HG02763 (cell line): Measurements from ENCODE around the gene DTNB.
A peak's percentile ranks its signal among the peaks of the same experiment; 100 is the strongest.

Experiments used
- ATAC-seq: cut with Tn5 transposase; IDR thresholded peaks from one replicate; pipeline ENCODE4 v1.9.1; 2021; ENCODE audit warnings: mild to moderate bottlenecking, moderate library complexity; ENCODE audit not compliant: unreplicated experiment

The DTNB gene

GRCh38 chr2:25354116-25354515 lies 319.3 kb downstream of the DTNB start:
- ATAC-seq, result no peak

DNA sequence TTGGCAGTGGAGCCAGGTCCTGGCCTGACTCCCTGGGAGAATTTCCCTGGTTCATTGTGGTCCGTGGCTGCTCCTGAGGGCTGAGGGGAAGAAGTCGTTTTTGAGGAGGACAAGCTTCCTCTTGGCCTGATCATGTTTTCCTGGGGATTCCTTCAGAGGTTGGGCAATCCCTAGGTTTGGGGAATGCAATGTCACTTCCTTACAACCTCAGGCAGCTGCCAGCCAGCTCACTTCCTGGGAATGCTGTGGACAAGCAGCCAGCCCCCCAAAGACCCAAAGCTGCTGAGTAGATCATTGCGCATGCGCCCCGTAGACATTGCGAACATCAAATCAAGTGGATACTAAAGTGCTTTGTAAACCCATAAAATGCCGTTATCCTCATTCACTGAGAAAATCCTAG lies 324.0 kb downstream of the DTNB start:
- ATAC-seq, result no peak

- no peak for ATAC-seq
Observed at GRCh38 chr2:25347846-25348245, 325.5 kb downstream of the DTNB start.

DNA sequence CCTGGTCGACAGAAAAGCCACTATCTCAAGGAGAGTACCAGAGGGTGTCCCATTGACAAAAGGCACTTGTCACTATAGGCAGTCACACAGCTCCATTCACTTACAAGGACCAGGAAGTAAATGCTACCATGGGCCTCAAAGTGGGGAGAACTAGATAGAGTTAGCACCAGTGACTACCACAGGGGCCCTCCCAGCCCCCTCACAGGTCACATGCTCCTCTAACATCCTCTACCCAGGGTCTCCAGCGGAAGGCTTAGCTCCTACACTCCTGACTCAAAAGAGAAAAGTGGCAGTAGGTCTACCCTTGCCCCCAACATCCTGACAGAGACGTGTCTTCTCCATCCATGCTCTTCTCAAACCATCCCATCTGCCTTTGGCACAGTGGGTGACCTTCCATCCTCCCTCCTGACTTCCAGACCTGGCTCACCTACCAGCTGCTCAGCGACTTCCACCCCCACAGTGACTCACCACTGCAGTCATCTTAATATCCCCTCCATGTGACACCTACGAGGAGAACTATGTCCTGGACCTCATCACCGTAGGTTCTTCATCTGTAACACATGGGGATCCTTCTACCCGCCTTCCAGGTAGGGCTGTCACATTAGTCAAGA lies 326.1 kb downstream of the DTNB start:
- ATAC-seq, result no peak

DNA sequence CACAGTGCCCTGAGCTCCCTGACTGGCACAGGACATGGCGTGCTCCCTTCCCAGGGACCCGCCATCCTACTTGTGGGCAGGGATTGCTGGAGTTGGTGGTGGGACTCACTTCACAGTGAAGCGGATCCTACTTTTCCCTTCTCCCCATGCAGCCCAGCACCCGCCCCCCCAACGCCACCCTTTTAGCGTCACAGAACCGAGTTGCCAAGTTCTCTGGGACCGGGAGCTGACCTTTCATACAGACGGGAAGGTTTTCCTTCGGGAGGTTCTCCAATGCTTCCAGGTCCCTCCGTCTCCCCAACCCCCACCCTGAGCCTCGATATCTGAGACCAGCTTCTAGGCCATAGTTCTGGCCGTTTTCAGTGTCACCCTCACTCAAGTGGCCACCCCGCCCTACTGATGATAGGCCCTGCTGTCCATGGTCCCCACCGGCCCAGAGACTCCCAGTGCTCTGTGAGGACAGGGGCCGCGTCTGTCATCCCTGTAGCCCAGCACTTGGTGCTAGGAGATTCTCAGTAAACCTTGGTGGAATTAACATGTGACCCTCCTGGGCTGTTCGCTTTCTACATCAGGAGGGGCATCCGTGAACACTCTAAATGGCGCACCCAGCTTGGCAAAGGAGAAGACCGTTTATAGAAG lies 330.1 kb downstream of the DTNB start:
- no peak for ATAC-seq

- peak; percentile 67 for ATAC-seq
Observed at GRCh38 chr2:25342372-25343186, 330.8 kb downstream of the DTNB start.

DNA sequence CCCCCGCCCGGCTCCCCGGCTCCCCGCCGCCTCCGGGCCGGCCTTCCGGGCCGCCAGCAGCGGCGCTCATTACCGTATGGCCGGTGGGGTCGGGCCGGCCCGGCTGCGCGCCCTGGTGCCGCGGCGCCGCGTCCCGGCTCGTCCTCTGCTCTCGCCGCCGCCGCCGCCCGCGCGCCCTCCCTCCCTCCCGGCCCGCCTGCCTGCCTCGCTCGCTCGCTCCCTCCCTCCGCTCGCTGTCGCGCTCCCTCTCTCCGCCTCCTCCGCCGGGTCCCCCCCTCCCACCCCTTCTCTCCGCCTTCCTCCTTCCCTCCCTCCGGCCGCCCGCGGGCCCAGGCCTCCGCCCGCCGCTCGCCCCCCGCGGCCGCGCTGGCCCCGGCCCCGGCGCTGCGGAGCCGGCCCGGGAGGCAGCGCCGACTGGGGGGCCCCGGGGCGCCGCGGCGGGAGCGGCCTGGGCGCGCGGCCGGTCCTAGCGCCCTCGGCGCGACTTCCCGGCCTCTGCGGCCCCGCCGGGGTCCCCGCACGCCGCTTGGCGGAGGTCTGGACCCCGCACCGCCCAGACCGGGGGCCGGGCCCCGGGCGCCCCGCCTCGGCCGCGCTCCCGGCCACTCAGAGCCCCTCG lies 331.5 kb downstream of the DTNB start, which contains the start of gene DNMT3A:
DNMT3A (minus strand) TSS at position 173 of the 619 bp plus-strand sequence. CDS start 27,941 bp downstream, outside the sequence.
- ATAC-seq, result peak; percentile 29

GRCh38 chr2:25341011-25341727 lies 332.2 kb downstream of the DTNB start:
- ATAC-seq, result peak; percentile 25

DNA sequence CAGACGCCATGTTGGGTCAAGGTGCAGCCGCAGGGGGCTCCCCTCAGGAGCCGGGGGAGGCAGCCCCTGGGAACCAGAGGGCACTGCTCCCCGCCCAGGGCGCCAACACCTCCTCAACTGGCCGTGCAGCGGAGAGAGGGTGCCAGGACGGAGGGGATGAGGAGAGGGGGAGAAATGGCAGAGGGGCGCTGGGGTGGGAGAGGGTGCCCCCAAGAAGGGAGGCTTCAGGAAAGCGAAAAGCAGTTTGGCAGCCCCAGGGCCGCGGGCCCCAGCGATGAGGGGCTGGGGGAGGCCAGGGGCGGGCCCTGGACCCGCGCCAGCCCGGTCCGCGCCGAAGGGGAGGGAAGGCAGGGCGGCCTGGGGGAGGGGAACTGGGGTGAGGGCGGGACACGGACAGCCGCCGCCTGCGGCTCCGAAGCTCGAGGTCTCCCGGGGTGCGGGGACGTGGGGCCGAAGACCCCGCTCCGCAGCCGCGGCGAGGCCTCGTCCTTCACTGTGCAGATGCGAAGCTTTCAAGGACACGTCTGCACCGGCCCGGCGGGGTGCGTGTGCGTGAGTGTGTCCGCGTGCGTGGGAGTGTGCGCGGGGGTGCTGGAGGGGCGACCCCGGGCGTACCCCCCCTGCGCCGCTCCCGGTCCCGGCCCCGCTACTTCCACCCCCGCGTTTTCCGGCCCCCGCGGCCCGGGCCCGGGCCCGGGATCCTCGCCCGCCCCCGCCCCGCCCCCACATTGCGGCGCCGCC lies 333.0 kb downstream of the DTNB start:
- no peak for ATAC-seq

DNA sequence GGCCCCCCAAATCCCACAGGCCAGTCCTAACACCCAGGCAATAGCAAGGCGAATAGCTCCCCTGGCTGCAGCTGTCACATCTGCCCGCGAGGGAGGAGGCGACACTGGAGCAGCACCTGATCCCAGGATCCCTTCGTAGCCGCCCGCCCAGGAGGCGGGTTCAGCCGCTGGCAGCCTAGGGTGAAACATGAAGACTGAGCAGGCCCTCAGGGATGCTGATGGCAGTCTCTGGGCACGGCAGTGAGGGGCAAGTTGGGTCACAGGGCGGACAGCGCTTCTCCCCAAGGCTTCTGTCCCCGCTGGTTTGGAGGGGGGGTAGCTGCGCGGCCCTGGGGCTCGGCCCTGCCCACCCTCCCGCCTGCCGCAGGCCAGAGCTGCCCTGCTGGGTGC lies 333.6 kb downstream of the DTNB start:
- ATAC-seq, result no peak

DNA sequence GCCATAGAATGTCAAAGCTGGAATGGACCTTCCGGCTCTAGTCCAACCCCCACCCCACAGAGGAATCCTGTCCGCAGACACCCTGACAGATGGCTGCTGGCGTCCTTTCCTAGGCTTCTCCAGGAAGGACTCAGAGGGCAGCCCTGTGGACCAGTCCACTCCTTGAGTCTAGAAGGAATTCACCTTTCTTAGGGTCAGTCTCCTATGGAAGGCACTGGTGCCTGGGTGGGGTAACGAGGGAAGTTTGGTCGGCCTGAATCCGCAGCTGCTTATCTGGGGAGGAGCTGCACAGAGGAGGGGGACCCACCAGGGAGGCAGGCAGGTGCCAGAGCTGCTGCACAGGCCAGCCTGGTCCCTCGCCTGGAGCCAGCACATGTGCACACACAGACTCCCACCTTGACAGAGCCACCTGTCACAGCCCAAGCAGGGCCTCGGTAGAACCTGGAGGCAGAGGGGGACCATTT lies 334.1 kb downstream of the DTNB start:
- no peak for ATAC-seq

DNA sequence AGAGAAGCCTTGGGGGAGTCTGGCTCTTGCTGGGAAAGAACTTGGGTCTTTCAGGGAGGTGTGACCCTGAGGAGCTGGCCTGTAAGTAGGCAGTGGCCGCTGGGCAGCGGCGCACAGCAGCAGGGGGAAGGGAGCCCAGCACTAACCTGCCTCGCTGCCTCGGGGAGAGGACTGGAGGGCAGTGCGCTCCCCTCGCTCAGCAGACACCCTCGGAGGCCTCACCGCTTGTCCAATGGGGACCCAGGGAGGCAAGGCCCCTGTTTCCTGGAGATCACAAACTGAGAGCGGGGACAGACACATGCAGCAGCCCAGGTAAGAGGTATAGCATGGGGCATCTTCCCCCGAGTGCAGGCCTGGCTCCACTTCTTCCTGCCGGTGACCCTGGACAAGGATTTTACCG lies 335.0 kb downstream of the DTNB start:
- no peak for ATAC-seq

DNA sequence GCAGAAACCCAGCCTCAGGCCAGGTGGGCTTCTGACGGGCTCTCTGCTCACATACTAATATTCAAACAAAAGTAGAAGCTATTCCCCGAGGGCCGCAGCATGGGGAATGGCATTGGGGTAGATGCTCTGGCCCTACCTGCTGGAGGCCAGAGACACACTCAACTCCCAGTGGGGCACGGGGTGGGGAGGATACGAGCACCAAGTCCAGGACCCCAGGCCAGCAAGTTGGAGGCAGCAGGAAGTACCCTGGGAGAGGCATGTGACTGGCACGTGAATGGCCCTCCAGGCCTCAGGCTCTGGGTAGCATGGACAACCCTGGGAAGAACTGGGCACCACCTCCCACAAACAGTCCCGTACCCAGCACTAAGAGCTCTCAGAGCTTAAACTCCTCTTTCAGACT lies 335.5 kb downstream of the DTNB start:
- ATAC-seq, result no peak

DNA sequence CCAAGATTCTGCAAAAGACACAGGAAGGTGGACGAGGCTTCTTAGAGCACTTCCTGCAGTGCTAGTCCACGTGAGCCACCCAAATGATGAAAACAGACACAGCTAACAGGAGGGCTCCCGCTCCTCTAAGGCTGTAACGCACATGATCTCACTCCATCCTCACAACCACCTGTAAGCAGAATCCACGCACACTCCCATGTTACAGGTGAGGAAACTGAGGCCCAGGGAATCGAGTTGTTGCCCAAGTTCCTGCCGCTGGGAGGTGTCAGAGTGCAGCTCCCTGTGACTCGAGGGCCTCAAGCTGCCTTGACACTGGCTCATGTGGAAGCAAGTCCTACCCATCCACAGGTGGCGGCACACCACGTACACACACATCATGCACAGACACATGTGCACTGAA lies 336.1 kb downstream of the DTNB start:
- ATAC-seq, result no peak

GRCh38 chr2:25336383-25336841 lies 337.0 kb downstream of the DTNB start:
- ATAC-seq, result no peak

- ATAC-seq, result no peak
Observed at GRCh38 chr2:25335971-25336370, 337.4 kb downstream of the DTNB start.

GRCh38 chr2:25335204-25335603 lies 338.2 kb downstream of the DTNB start:
- no peak for ATAC-seq

DNA sequence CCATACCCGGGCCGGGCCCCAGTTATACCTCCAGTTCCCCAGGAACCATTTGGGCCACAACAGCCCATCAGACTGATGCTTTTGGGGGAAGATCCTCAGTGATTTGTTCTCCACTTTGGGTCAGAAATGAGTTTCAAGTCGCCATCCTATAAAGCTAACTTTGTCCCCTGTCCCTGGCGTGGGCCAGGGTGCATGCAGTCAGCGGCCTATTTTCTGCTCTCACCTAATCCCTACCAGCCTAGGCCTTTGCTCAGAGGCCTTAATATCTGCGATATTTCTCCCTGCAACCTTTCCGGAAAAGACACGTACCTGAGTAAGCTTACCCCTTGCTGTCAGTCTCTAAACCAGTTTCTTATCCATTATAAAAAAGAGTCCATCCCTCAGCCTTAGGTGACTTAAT lies 338.9 kb downstream of the DTNB start:
- no peak for ATAC-seq

DNA sequence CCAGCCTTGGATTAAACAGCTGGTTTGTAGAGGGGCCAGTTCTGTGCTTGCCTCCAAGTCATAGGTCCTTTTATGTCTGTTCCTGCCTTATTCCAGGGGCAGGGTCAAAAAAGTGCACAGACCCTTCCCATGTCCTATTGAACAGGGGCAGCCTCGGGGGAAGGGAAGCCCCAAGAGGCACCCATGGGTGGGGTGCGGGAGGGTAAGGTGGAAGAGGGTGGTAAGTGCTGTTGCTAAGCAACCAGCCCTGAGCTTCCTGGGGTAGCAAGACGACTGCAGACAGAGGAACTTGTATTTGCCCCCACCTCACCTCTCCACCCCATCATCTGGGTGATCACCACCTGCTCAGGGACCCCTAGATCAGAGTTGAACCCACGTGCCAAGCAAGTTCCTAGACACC lies 339.4 kb downstream of the DTNB start:
- no peak for ATAC-seq

- ATAC-seq, result no peak
Observed at GRCh38 chr2:25332571-25332970, 340.8 kb downstream of the DTNB start.
